Measurements from ENCODE around the gene CMTM4. TPM values are rescaled to one million over a fixed set of nuclear protein-coding genes. Genes with fewer than 3 reads are reported as not detected.

The CMTM4 gene
- total RNA-seq, 4 donors from 2014 or later: 13.7 to 24.0 (median 15.8) TPM

DNA sequence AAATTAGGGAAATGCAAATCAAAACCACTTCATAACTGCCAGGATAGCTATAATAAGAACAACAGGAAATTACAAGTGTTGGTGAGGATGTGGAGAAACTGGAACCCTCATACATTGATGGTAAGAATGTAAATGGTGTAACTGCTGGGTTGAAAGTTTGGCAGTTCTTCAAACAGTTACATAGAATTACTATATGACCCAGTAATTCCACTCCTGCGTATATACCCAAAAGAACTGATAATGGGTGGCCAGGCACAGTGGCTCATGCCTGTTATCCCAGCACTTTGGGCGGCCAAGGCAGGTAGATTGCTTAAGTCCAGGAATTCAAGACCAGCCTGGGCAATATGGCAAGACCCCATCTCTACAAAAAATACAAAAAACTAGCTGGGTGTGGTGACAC lies 4.5 kb upstream of the CMTM4 start:
- Histone ChIP-seq H3K9me3 (no peaks in the 10 kb centered on the region), H3K4me1 (peaks cover 2 to 24% (median 10%) of the 10 kb centered on the region in 3 donors), H3K36me3 (no peaks in the 10 kb centered on the region), H3K27ac (no peak overlapping the region), H3K27me3 (no peaks in the 10 kb centered on the region), H3K4me3 (no peak overlapping the region)
- WGBS, 2 donors: 77 to 81% methylated on average over 2 of the region's 2 CpGs
- no peak for DNase-seq
- intact Hi-C loops (cut with DNase I): no loop called here
- TF ChIP-seq, protein P1, sequence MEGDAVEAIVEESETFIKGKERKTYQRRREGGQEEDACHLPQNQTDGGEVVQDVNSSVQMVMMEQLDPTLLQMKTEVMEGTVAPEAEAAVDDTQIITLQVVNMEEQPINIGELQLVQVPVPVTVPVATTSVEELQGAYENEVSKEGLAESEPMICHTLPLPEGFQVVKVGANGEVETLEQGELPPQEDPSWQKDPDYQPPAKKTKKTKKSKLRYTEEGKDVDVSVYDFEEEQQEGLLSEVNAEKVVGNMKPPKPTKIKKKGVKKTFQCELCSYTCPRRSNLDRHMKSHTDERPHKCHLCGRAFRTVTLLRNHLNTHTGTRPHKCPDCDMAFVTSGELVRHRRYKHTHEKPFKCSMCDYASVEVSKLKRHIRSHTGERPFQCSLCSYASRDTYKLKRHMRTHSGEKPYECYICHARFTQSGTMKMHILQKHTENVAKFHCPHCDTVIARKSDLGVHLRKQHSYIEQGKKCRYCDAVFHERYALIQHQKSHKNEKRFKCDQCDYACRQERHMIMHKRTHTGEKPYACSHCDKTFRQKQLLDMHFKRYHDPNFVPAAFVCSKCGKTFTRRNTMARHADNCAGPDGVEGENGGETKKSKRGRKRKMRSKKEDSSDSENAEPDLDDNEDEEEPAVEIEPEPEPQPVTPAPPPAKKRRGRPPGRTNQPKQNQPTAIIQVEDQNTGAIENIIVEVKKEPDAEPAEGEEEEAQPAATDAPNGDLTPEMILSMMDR (IDR thresholded peaks at IDR 0.05): no peak
- no peak for TF ChIP-seq POLR2A (IDR thresholded peaks at IDR 0.05)

DNA sequence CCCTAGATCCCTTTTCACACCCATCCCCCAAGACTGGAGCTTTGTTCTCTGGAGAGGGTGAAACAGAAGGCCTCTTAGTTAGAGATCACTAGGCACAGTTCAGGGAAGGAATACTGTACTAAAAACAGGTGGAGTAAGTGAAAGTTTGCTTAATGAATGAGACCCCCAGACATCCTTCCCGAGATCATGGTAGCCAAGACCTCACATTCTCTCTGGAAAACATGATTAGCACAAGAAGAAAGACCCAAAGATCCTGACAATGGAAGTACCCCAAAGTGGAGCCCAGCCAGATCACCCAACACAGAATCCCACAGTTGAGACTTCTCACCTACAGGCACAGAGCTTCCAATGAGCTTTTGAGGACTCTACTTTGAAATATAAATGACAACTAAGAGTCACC lies 3.4 kb upstream of the CMTM4 start:
- no peak for DNase-seq
- H3K36me3 ChIP-seq: no peaks in the 10 kb centered on the region
- H3K27ac ChIP-seq: no peak overlapping the region
- H3K27me3 ChIP-seq: no peaks in the 10 kb centered on the region
- H3K4me1 ChIP-seq: peaks cover 12 to 30% (median 16%) of the 10 kb centered on the region in 3 donors
- no peak for TF ChIP-seq POLR2A (IDR thresholded peaks at IDR 0.05)
- TF ChIP-seq, protein P1 (IDR thresholded peaks at IDR 0.05): no peak
- no peaks in the 10 kb centered on the region for H3K9me3 ChIP-seq
- intact Hi-C loops (cut with DNase I): no loop called here
- 47 to 58% methylated on average over 1 of the region's 1 CpG for WGBS, 2 donors
- H3K4me3 ChIP-seq: no peak overlapping the region

DNA sequence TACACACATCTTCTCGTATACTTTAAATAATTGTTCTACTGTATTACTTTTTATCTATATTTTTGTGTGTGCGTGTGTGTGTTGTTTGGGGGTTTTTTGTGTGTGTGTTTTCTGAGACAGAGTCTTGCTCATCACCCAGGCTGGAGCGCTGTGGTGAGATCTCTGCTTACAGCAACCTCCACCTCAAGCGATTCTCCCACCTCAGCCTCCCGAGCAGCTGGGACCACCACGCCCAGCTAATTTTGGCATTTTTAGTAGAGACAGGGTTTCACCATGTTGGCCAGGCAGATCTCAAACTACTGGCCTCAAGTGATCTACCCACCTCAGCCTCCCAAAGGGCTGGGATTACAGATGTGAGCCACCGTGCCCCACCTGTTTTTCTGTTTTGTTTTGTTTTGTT lies 1.5 kb upstream of the CMTM4 start:
- H3K27ac ChIP-seq: no peak overlapping the region
- H3K4me1 ChIP-seq: peaks cover 12 to 44% (median 15%) of the 10 kb centered on the region in 3 donors
- intact Hi-C loops (cut with DNase I): no loop called here
- WGBS, 2 donors: 81 to 87% methylated on average over 7 of the region's 7 CpGs
- TF ChIP-seq, protein P1 (IDR thresholded peaks at IDR 0.05): no peak
- TF ChIP-seq POLR2A (IDR thresholded peaks at IDR 0.05): no peak
- H3K4me3 ChIP-seq: no peak overlapping the region
- H3K36me3 ChIP-seq: no peaks in the 10 kb centered on the region
- no peaks in the 10 kb centered on the region for H3K27me3 ChIP-seq
- no peak for DNase-seq
- H3K9me3 ChIP-seq: no peaks in the 10 kb centered on the region

DNA sequence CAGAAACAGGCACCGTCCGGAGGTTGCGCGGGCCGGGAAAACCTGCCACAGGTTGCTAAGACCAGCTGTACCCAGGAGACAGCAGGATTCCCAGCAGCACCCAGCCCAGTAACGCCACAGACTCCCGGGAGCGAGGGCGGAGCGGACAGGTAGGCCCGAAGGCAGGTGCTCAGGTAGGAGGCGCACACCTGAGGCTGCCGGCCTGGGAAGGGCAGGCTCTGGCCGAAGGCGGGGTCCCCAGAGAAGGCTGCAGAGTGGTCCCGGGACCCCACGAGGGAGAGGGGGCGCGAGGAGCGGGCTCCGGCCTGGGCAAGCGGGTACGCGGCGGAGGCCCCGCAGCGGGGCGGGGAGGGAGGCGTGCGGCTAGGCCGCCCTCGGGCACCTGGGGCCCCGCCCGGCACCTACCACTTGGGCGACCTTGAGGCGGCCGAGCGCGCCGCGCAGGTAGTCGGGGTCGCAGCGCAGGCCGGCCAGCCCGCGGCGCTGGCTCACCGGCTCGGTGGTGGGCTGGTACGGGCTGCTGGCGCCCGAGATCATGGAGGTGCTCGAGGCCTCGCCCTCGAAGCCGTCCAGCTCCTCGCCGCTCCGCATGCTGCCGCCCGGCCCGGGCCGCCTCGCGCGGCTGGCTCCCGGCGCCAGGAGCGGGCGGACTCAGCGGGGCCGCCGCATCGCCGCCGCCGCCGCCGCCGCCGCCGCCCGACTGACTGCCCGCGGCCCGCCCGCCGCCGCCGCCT lies 441 bp downstream of the CMTM4 start:
- intact Hi-C loops (cut with DNase I): no loop called here
- no peaks in the 10 kb centered on the region for H3K9me3 ChIP-seq
- H3K4me1 ChIP-seq: peaks cover 12 to 57% (median 15%) of the 10 kb centered on the region in 3 donors
- peak overlapping the region; percentile 62 to 92 (median 87) for H3K4me3 ChIP-seq
- no peak for DNase-seq
- 5% methylated on average over 19 of the region's 91 CpGs; no CpG with 5 or more reads in 1 of the 2 donors for WGBS, 2 donors
- TF ChIP-seq, protein P1 (IDR thresholded peaks at IDR 0.05): no peak
- TF ChIP-seq POLR2A (IDR thresholded peaks at IDR 0.05): no peak
- no peaks in the 10 kb centered on the region for H3K27me3 ChIP-seq
- peak overlapping the region; percentile 75 to 94 (median 90) for H3K27ac ChIP-seq
- no peaks in the 10 kb centered on the region for H3K36me3 ChIP-seq

DNA sequence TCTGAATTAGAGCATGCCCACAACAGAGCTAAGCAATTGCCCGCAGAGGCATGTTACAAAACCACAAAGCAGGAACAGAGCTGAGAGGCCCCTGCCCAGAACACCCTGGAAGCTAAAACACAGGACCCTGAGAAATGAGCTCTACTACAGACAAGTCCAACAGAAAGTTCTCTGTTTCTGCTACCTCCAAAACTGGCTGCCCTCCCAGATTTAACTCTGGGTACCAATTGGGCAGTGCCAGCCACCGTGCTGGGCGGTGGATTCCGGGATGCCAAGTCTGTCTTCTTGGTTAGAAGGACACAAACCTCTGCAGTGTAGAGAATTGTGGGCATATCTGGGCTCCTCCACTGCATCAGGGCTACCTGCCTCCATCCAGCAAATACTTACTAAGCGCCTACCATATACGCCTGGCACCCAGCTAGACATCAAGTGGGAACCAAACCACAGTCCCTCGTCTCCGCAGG lies 1.0 kb downstream of the CMTM4 start:
- DNase-seq: no peak
- TF ChIP-seq POLR2A (IDR thresholded peaks at IDR 0.05): no peak
- TF ChIP-seq, protein P1 (IDR thresholded peaks at IDR 0.05): no peak
- WGBS, 2 donors: 56 to 62% methylated on average over 4 to 8 of the region's 8 CpGs
- H3K4me1 ChIP-seq: peaks cover 12 to 63% (median 15%) of the 10 kb centered on the region in 3 donors
- H3K27me3 ChIP-seq: no peaks in the 10 kb centered on the region
- H3K4me3 ChIP-seq: peak overlapping the region; percentile 62 to 92 (median 87)
- H3K36me3 ChIP-seq: no peaks in the 10 kb centered on the region
- peak overlapping the region; percentile 75 to 94 (median 90) for H3K27ac ChIP-seq
- no peaks in the 10 kb centered on the region for H3K9me3 ChIP-seq
- intact Hi-C loops (cut with DNase I): no loop called here

Data from esophagus squamous epithelium (tissue), 5 donors.